Panc1 (cell line): Measurements from ENCODE around the gene ACOXL.

Source experiments
- CTCF ChIP-seq: fragments of 450-650 bp; IDR thresholded peaks from 2 replicates; pipeline ENCODE4 v1.5.1; 2017; ENCODE audit warnings: mild to moderate bottlenecking
- POLR2AphosphoS5 ChIP-seq: IDR thresholded peaks from 2 replicates; pipeline ENCODE4 v1.6.1; 2012; ENCODE audit warnings: mild to moderate bottlenecking, low read depth, low read length, moderate library complexity
- SIN3A ChIP-seq: IDR thresholded peaks from 2 replicates; pipeline ENCODE4 v1.6.1; 2012; ENCODE audit warnings: low read depth, mild to moderate bottlenecking, low read length, moderate library complexity, borderline replicate concordance; ENCODE audit not compliant: insufficient read depth
- TCF7L2 ChIP-seq: IDR thresholded peaks from 2 replicates; pipeline ENCODE4 v1.6.1; 2011; ENCODE audit warnings: mild to moderate bottlenecking, low read depth, low read length, inconsistent platforms

DNA sequence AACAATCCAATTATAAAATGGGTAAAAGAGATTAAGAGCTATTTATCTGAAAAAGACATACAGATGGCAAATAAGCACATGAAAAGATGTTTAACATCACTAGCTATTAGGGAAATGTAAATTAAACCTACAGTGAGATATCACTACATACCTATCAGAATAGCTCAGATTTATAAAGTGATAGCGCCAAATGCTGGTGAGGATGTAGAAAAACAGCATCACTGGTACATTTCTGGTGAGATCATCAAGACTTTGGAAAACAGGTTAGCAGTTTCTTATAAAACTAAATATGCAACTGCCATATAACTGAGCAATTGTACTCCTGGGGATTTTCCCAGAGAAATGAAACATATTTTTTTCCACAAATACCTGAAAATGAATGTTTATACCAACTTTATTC lies 100.4 kb downstream of the ACOXL start:
- peak; percentile 27; the same call in 1 of the 2 replicates for TF ChIP-seq CTCF
- TF ChIP-seq POLR2AphosphoS5 = no peak
- TF ChIP-seq SIN3A = no peak
- TF ChIP-seq TCF7L2 = no peak
